ENCODE measurements around the gene JAG1.
A peak's percentile ranks its signal among the peaks of the same experiment; 100 is the strongest.

The JAG1 gene

DNA sequence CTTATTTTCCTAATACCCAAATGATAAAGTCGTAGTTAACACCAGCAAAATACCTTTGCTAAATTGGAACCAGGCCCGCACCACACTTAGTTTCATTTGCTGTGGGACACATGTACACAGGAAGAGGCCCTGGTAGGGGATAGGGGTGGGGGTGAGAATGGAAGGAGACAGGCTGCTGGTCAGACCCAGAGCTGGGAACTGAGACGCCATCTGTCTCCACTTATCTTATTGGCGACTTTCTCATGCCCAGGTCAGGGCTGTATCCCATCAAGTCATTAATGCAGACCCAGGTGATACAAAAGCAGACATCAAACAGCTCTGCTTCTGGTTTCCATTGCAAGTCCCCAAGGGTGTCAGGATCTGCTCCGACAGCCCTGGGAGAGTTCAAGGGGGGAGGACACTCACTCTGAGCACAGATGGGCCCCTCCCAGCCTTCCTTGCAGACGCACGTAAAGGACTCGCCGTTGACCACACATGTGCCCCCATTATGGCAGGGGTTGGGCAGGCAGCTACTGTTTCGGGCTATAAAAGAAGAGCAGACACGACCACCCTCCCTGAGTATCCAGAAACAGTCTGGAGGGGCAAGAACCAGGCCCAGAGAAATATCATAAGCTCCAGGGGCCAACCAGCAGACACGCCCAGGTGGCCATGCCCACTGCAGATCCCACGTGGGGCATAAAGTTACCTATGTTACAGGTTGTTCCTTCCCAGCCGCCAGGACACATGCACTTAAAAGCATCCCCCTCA is 29.2 kb downstream of the JAG1 start:
- Histone ChIP-seq H3K4me3 (no peak overlapping the region), H3K27ac (peak overlapping the region in 4 of 21 experiments; percentile 10 to 44 (median 26))

DNA sequence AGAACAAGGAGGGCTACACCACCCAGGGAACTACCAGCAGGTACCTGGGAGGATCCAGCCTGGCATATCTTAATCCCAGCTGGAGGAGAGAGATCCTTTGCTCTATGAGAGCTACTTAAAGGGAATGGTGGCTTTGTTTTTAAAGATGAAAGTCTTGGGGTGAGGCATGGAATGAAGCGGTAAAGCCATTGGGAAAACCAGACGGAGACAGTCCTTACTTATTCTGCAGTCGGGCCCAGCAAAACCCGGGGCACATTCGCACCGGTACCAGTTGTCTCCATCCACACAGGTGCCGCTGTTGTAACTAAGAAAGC is 30.3 kb downstream of the JAG1 start:
- peak overlapping the region in 5 of 21 experiments; percentile 0 to 44 (median 39) for H3K27ac ChIP-seq
- no peak overlapping the region for H3K4me3 ChIP-seq

- Histone ChIP-seq H3K4me3 (no peak overlapping the region), H3K27ac (peak overlapping the region in 9 of 21 experiments; percentile 0 to 44 (median 29))
Observed at GRCh38 chr20:10642856-10643559, 30.8 kb downstream of the JAG1 start.

DNA sequence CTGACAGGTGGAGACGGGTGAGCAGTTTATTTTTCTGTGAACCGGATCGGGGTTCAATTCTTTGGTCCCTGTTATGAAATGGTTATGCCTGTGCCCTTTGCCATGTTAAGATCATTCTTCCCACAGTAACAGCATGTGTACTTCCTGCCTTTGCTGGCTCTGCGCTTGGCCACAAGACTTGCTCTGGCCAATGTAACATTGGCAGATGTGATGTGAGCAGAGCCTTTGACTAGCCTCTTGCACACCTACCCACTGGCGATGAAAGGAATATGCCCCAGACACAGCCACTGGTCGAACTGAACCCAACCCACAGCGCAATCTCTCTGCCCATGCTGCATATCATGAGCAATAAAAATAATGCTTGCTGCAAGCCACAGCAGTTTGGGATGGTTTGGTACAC is 31.9 kb downstream of the JAG1 start:
- peak overlapping the region in 3 of 21 experiments; percentile 3 to 46 (median 3) for H3K27ac ChIP-seq
- no peak overlapping the region for H3K4me3 ChIP-seq

DNA sequence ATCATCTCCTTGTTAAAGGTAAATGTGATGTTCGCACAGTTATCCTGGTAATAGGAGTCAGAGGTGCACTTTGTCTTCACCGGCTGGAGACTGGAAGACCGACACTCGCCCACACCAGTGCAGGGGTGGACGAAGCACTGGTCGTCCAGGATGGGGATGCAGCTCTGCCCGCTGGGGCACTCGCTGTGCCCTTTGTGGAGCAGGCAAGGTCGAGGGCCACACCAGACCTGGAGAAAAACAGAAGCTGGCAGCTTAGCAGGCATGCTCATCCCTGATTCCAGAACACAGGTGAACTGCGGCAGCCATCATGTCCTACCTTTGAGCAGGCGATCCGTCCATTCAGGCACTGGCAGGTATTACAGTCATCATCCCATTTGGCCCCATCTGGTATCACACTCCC is 32.3 kb downstream of the JAG1 start:
- Histone ChIP-seq H3K4me3 (no peak overlapping the region), H3K27ac (no peak overlapping the region)

DNA sequence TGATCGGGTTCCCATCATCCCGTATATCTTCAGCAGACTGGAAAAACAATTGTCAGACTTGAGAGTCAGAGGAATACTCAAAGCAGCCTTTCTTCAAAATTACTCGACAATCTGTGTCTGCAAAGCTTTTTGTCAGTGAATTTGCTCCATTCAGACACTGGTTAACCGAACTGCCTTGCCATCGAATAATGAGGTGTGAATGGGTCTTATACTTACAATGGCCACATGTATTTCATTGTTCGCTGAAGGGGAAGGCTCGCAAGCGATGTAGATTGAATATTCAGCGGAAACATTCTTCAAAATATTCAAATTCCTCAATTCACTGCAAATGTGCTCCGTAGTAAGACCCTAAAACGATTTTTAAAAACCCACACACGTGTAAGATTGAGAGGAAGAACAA is 32.9 kb downstream of the JAG1 start:
- Histone ChIP-seq H3K4me3 (no peak overlapping the region), H3K27ac (peak overlapping the region in 2 of 21 experiments; percentile 10 to 20)

DNA sequence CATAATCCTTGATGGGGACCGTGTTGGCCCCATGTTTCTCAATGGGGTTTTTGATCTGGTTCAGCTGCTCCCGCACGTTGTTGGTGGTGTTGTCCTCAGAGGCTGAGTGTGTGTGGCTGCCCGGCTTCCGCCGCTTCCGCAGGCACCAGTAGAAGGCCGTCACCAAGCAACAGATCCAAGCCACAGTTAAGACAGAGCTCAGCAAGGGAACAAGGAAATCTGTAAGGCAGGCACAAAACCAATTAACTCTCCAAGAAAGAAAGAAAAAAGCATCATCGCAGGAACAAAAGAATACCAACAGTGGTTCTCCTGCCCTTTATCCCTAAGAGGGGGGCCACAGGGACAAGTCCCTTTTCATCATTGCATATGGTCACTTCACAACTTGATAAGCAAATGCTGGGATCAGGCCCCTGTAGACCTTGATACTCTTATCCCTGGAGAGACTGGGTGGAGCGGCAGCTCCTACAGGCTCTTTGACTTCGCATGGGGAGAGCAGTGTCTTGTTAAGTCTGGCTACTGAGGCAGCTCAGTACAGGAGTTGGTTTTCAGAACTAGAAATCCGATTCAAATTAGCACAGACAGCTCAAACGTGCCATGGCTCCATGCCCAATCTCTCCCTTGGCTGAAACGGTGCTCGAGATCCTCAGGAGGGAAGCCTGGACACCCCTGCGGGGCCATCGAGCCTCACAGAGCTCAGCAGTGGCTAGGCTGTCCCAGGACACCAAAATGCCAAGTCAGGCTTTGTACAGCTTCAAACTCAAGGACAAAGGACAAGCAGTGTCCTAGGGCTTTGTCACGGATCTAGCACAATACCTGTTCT is 33.9 kb downstream of the JAG1 start:
- Histone ChIP-seq H3K27ac (peak overlapping the region in 14 of 21 experiments; percentile 1 to 62 (median 34)), H3K4me3 (no peak overlapping the region)

- peak overlapping the region in 8 of 21 experiments; percentile 1 to 62 (median 33) for H3K27ac ChIP-seq
- no peak overlapping the region for H3K4me3 ChIP-seq
Observed at GRCh38 chr20:10639077-10639736, 34.6 kb downstream of the JAG1 start.

GRCh38 chr20:10637563-10637962 is 36.2 kb downstream of the JAG1 start:
- Histone ChIP-seq H3K27ac (peak overlapping the region in 19 of 21 experiments; percentile 21 to 82 (median 67)), H3K4me3 (no peak overlapping the region)

- Histone ChIP-seq H3K4me3 (no peak overlapping the region), H3K27ac (peak overlapping the region in 19 of 21 experiments; percentile 21 to 82 (median 67))
Observed at GRCh38 chr20:10637031-10637559, 36.7 kb downstream of the JAG1 start.

DNA sequence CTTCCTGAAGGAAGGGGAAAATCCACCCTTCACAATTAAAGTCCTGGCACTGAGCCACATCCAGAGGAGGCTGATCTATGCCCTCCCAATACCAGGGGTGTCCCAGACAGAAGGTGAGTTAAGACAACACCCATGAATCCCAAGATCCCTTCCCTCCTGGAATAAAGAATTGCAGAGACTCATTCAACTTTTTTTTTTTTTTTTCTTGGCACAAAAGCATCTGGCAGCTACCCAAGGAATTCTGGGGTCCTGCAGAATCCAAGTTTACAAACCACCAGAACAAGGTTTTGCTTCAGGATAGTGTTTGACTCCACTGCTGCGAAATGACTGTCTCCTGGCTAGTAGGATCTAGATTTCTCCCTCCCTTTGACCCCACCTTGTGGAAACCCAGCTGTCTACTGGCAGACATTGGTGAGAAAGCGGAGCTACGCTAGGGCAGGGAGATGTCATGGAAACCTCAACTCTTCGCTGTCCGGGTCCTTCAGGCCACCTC is 37.4 kb downstream of the JAG1 start:
- no peak overlapping the region for H3K4me3 ChIP-seq

DNA sequence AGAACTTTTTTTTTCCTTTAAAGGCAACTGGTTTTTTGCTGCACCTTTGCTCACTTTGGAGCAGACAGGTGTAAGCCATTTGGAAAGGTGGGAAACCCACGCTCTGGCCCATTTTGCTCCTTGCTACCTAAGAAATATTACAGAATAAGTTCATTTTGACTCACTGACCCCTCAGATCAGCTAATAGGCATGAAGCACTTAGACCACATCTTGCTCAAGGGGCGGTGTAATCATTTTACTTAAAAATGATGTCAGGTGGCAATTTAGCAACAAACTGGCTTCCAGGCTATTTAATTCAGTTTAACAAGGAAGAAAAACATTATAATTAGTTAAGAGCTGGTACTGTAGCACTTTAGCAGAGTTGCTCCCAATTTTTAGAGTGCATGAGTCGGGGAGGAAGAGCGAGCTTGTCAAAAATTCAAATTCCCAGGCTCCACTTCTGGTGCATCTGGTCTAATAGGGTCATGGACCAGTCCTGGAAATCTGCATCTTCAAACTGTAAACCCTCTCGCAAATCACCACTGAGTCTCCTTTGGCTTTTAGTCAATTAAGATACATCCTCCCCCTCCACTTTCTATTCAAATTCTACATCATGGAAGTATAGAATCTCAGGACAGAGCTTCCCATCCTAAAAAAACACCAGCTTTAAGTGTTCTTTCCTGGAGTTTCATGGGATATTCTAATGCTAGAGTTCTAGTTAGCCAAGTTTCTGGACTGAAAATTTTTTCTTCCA is 38.2 kb downstream of the JAG1 start:
- peak overlapping the region in 19 of 21 experiments; percentile 21 to 82 (median 67) for H3K27ac ChIP-seq
- no peak overlapping the region for H3K4me3 ChIP-seq

More for the DNA sequence above, 37.4 kb downstream of the JAG1 start:
- H3K27ac ChIP-seq, result peak overlapping the region in 19 of 21 experiments; percentile 21 to 82 (median 67)

DNA sequence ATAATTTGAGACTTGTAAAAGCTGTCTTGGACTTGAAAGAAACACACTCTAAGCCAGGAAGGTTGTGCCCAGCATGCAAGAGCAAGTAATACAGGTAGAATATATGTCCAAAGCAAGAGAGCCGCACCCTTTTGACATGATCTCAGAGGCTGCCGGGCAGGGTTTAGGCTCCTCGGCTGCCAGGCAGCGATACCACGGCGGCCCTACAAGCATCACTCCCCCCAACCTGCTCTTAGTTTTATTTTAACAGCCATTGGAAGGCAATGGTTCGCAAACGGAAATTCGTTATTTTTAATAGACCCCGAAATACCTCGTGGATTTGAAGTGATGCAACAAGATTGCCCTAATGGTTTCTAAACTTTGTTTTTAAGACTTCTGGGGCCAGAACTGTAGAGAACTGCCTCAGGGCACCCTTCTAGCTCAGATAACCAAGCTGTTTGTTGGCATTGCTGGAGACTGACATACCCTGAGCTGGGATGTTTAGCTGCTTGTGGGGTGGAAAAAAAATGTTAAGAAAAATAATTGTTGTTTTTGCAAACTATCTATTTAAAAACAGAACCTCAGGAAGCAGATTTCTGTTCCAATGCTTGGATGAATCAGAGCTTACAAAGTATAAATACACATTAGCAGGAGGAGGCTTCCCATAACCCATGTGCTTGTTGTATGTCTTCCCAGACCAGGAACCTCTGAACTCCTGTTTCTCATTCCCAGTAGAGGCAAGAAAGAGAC is 39.0 kb downstream of the JAG1 start:
- no peak overlapping the region for H3K4me3 ChIP-seq

DNA sequence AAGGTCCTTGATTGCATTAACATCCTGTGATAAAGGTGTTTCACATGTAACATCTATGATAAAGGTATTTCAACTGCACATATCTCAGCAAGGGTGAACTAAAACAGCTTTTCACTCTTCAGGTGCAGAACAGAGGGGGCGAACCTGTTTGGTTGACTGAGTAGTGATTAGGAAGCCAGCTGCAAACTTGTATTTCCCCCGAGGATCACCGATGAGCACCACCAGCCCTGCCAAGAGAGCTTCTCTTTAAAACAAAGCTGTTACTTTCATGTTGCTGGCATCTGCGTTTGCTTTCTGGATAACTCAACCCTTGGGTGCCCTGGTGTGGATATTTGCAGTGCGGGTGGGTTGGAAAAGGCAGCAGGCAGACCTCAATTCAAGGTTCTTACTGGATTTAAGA is 39.6 kb downstream of the JAG1 start:
- H3K4me3 ChIP-seq, result no peak overlapping the region
- H3K27ac ChIP-seq, result peak overlapping the region in 18 of 21 experiments; percentile 21 to 82 (median 67)

More for the DNA sequence above, 39.0 kb downstream of the JAG1 start:
- peak overlapping the region in 19 of 21 experiments; percentile 21 to 82 (median 67) for H3K27ac ChIP-seq

- Histone ChIP-seq H3K4me3 (no peak overlapping the region), H3K27ac (peak overlapping the region in 15 of 21 experiments; percentile 21 to 82 (median 67))
Observed at GRCh38 chr20:10633718-10634117, 40.1 kb downstream of the JAG1 start.

DNA sequence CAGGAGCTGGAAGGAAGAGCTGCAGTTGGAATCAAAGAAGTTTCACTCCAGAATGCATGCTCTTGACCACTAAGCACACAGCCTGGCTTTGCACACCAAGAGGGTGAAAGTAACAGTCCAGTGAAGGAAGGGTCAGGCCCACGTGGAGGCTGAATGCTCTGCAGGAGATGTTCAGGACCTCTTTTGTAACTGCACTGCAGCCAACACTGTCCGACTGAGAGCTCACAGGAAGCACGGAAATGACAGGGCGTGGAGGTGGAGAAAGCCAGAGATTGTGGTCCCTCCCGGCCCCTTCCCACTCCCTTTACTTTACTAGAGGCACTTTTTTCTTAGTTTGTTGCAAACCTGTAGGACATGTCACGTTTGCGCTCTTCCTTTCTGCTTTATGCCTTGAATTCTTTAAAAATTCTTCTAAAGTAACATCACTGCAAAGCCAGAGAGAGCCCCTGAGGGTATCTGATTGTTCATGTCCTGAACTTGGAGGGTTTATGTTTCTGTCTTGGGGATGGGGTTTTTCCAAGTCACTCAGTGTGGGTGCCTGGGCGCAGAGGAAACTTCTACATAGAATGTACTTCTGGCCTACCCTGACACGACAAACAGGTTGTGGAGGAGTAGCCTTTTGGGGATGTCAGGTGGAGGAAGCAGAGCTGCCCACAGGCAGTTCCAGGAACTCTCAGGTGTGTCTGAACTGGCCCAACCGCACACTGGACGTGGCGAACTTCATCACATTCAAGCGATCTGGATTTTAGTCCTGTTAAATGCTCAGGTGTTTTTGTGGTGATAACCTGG is 40.9 kb downstream of the JAG1 start:
- H3K27ac ChIP-seq, result peak overlapping the region in 9 of 21 experiments; percentile 5 to 82 (median 61)
- no peak overlapping the region for H3K4me3 ChIP-seq

GRCh38 chr20:10631126-10631525 is 42.7 kb downstream of the JAG1 start:
- Histone ChIP-seq H3K4me3 (no peak overlapping the region), H3K27ac (peak overlapping the region in 1 of 21 experiments; percentile 0)

All from skin epidermis (tissue), 12 donors.